Cardiac muscle cell (in vitro differentiated cells and primary cell): Measurements from ENCODE around the gene BAZ1B. TPM values are rescaled to one million over a fixed set of nuclear protein-coding genes. Genes with fewer than 3 reads are reported as not detected.

Experiments
- DNase-seq, 2 donors: peaks; one replicate each; pipeline versions ENCODE4 v3.0.0 to v3.0.0-alpha.2; 2010 to 2017; ENCODE audit warnings: low read depth in 1 of 2, low spot score in 1 of 2
- H3K27ac ChIP-seq: fragments of 200-600 bp; sonication (generic); 2 replicates; pipeline ENCODE4 v1.5.1; 2016
- H3K27me3 ChIP-seq: fragments of 200-600 bp; sonication (generic); 2 replicates; pipeline ENCODE4 v1.6.0; 2016; ENCODE audit warnings: control low read depth
- H3K36me3 ChIP-seq: fragments of 200-600 bp; sonication (generic); 2 replicates; pipeline ENCODE4 v1.5.1; 2016; ENCODE audit warnings: control low read depth
- H3K4me1 ChIP-seq: fragments of 200-600 bp; sonication (generic); 2 replicates; pipeline ENCODE4 v1.8.1; 2017; ENCODE audit warnings: low read depth, mild to moderate bottlenecking, mixed run types
- H3K4me3 ChIP-seq: fragments of 200-600 bp; sonication (generic); 2 replicates; pipeline ENCODE4 v1.5.1; 2016; ENCODE audit warnings: mild to moderate bottlenecking
- H3K9me3 ChIP-seq: fragments of 200-600 bp; sonication (generic); 2 replicates; pipeline ENCODE4 v1.5.1; 2017; ENCODE audit warnings: low read depth, mild to moderate bottlenecking, control low read depth
- polyA plus RNA-seq: library from polyadenylated mRNA; unstranded; fragments of >200 nt; fragmentation: Nextera tagmentation; extraction: Ambion mirVana; gene quantifications from 2 replicates; pipeline ENCODE4 v1.2.1, GENCODE V29; 2016
- total RNA-seq: library from RNA; depleted of rRNA; stranded (reverse); fragments of >200 nt; gene quantifications from 2 replicates; pipeline ENCODE4 v1.2.3, GENCODE V29; 2016
- TF ChIP-seq, protein P1 (sequence below): IDR thresholded peaks from 2 replicates; pipeline ENCODE4 v1.5.1; 2012; ENCODE audit warnings: low read depth, mild to moderate bottlenecking, low read length

BAZ1B gene
- total and polyA plus RNA-seq, 2 experiments from 2014 or later: 19.7 to 42.5 TPM

- H3K27ac ChIP-seq: no peak overlapping the region
- no peaks in the 10 kb centered on the region for H3K9me3 ChIP-seq
- H3K27me3 ChIP-seq: no peaks in the 10 kb centered on the region
- H3K4me1 ChIP-seq: no peaks in the 10 kb centered on the region
- no peak overlapping the region for H3K4me3 ChIP-seq
- no peaks in the 10 kb centered on the region for H3K36me3 ChIP-seq
- TF ChIP-seq, protein P1, sequence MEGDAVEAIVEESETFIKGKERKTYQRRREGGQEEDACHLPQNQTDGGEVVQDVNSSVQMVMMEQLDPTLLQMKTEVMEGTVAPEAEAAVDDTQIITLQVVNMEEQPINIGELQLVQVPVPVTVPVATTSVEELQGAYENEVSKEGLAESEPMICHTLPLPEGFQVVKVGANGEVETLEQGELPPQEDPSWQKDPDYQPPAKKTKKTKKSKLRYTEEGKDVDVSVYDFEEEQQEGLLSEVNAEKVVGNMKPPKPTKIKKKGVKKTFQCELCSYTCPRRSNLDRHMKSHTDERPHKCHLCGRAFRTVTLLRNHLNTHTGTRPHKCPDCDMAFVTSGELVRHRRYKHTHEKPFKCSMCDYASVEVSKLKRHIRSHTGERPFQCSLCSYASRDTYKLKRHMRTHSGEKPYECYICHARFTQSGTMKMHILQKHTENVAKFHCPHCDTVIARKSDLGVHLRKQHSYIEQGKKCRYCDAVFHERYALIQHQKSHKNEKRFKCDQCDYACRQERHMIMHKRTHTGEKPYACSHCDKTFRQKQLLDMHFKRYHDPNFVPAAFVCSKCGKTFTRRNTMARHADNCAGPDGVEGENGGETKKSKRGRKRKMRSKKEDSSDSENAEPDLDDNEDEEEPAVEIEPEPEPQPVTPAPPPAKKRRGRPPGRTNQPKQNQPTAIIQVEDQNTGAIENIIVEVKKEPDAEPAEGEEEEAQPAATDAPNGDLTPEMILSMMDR: no peak
- peak; percentile 47 to 54 for DNase-seq
Measured at GRCh38 chr7:73429215-73429614, 92.9 kb downstream of the BAZ1B start.

- H3K4me3 ChIP-seq: no peak overlapping the region
- no peaks in the 10 kb centered on the region for H3K27me3 ChIP-seq
- TF ChIP-seq, protein P1: no peak
- no peaks in the 10 kb centered on the region for H3K9me3 ChIP-seq
- no peaks in the 10 kb centered on the region for H3K36me3 ChIP-seq
- no peaks in the 10 kb centered on the region for H3K4me1 ChIP-seq
- H3K27ac ChIP-seq: no peak overlapping the region
- DNase-seq: no peak
Measured at GRCh38 chr7:73427902-73428787, 93.9 kb downstream of the BAZ1B start.

DNA sequence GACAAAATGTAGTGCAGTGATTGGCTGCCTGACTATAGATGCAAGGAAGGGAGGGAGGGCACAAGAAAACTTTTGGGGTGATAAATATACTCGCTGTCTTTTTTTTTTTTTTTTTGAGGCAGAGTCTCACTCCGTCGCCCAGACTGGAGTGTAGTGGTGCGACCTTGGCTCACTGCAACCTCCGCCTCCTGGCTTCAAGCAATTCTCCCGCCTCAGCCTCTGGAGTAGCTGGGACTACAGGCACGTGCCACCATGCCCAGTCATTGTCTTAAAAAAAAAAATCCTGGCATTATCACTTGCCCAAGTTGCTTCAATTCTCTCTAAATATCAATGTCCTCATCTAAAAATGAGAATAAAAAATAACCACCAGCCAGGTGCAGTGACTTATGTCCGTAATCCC, 96.1 kb downstream of the BAZ1B start:
- Histone ChIP-seq H3K9me3 (no peaks in the 10 kb centered on the region), H3K27ac (no peak overlapping the region), H3K27me3 (no peaks in the 10 kb centered on the region), H3K36me3 (no peaks in the 10 kb centered on the region), H3K4me1 (no peaks in the 10 kb centered on the region), H3K4me3 (no peak overlapping the region)
- no peak for DNase-seq
- TF ChIP-seq, protein P1: no peak

- no peak for DNase-seq
- TF ChIP-seq, protein P1: no peak
- H3K27ac ChIP-seq: no peak overlapping the region
- H3K4me1 ChIP-seq: no peaks in the 10 kb centered on the region
- H3K36me3 ChIP-seq: no peaks in the 10 kb centered on the region
- no peaks in the 10 kb centered on the region for H3K27me3 ChIP-seq
- H3K9me3 ChIP-seq: no peaks in the 10 kb centered on the region
- no peak overlapping the region for H3K4me3 ChIP-seq
Measured at GRCh38 chr7:73425356-73425983, 96.6 kb downstream of the BAZ1B start.

GRCh38 chr7:73424489-73424885, 97.6 kb downstream of the BAZ1B start:
- Histone ChIP-seq H3K4me1 (no peaks in the 10 kb centered on the region), H3K27ac (no peak overlapping the region), H3K36me3 (no peaks in the 10 kb centered on the region), H3K27me3 (no peaks in the 10 kb centered on the region), H3K9me3 (no peaks in the 10 kb centered on the region), H3K4me3 (no peak overlapping the region)
- no peak for DNase-seq
- TF ChIP-seq, protein P1: no peak
